Neural crest cell (in vitro differentiated cells): Measurements from ENCODE around the gene HOGA1. TPM values are rescaled to one million over a fixed set of nuclear protein-coding genes. Genes with fewer than 3 reads are reported as not detected.

Experiments
- DNase-seq: peaks from one replicate; pipeline ENCODE4 v3.0.0; 2021; ENCODE audit warnings: low read depth, mixed read lengths, low spot score
- H3K27ac Mint-ChIP-seq: one replicate; pipeline ENCODE4 v1.8.0; 2021; ENCODE audit warnings: mild to moderate bottlenecking, mixed read lengths; ENCODE audit not compliant: unreplicated experiment
- H3K27me3 Mint-ChIP-seq: 2 replicates; pipeline ENCODE4 v1.8.0; 2021; ENCODE audit warnings: low read depth, mild to moderate bottlenecking, mixed read lengths
- H3K36me3 Mint-ChIP-seq: 2 replicates; pipeline ENCODE4 v1.8.0; 2021; ENCODE audit warnings: low read depth, mild to moderate bottlenecking, mixed read lengths
- H3K4me1 Mint-ChIP-seq: 2 replicates; pipeline ENCODE4 v1.8.0; 2021; ENCODE audit warnings: mixed read lengths
- H3K4me3 Mint-ChIP-seq: one replicate; pipeline ENCODE4 v1.8.0; 2021; ENCODE audit warnings: mild to moderate bottlenecking, mixed read lengths
- H3K9me3 Mint-ChIP-seq: 2 replicates; pipeline ENCODE4 v1.8.0; 2021; ENCODE audit warnings: mixed read lengths
- total RNA-seq: library from RNA; stranded (reverse); gene quantifications from 2 replicates; pipeline ENCODE4 v1.2.1, GENCODE V29; 2021
- TF ChIP-seq, protein P1 (sequence below): fragments of 200-600 bp; sonication (generic); conservative IDR thresholded peaks from 2 replicates; pipeline ENCODE4 v1.5.0; 2021; ENCODE audit warnings: antibody characterized with exemption, mild to moderate bottlenecking

HOGA1 gene
- total RNA-seq, 1 donor from 2014 or later, result 0.23 TPM

DNA sequence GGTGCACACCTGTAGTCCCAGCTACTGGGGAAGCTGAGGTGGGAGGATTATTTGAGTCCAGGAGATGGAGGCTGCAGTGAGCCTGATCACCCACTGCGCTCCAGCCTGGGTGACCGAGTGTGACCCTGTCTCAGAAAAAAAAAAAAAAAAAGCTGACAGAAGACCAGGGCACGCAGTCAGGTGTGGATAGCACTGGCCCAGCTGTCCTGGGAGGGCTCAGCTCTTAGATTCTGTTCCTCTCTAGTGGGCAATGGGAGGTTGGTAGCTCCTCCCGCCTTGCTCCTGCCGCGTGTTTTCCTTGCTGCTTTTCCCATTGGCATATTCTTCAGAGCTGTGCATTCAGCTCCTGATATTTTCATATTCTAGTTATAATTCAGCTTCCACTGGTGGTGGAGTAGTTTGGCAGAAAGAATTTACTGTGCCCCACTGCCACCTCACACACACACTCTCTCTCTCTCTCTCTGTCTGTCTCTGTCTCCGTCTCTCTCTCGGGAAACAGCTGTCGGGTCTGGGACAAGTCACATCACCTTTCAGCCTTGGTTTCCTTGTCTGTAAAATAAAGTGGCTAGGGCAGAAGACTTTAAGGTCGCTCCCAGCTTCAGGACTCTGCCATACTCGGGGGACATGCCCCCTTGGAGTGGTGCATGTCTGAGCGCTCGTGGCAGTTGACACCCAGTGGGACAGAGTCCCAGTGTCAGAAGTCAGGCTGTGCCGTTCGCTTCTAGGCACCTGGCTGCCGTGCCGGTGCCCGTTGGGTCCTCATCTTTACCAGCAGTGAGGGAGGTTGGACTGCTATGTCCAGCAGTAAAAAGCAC lies 37.5 kb upstream of the HOGA1 start:
- Mint-ChIP-seq H3K4me3 (no peak overlapping the region), H3K36me3 (no peaks in the 10 kb centered on the region), H3K27ac (no peak overlapping the region), H3K9me3 (no peaks in the 10 kb centered on the region), H3K4me1 (peaks cover 56% of the 10 kb centered on the region), H3K27me3 (no peaks in the 10 kb centered on the region)
- TF ChIP-seq, protein P1, sequence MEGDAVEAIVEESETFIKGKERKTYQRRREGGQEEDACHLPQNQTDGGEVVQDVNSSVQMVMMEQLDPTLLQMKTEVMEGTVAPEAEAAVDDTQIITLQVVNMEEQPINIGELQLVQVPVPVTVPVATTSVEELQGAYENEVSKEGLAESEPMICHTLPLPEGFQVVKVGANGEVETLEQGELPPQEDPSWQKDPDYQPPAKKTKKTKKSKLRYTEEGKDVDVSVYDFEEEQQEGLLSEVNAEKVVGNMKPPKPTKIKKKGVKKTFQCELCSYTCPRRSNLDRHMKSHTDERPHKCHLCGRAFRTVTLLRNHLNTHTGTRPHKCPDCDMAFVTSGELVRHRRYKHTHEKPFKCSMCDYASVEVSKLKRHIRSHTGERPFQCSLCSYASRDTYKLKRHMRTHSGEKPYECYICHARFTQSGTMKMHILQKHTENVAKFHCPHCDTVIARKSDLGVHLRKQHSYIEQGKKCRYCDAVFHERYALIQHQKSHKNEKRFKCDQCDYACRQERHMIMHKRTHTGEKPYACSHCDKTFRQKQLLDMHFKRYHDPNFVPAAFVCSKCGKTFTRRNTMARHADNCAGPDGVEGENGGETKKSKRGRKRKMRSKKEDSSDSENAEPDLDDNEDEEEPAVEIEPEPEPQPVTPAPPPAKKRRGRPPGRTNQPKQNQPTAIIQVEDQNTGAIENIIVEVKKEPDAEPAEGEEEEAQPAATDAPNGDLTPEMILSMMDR, result no peak
- no peak for DNase-seq

DNA sequence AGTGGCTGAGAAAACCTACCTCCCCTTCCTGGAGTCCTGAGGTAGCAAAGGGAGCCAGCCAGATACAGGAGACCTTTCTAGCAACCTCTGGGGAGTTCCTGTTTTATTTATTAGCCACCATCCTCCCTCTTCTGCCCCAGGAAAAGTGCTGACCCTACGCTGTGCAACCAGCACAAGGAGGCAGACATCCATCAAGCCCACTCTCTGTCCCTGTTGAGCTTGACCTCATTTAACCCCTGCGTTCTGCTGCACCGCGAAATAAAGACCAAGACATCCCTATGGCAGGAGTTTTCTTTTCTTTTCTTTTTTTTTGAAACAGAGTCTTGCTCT lies 37.0 kb upstream of the HOGA1 start:
- DNase-seq, result no peak
- Mint-ChIP-seq H3K4me1 (peaks cover 53% of the 10 kb centered on the region), H3K4me3 (no peak overlapping the region), H3K36me3 (no peaks in the 10 kb centered on the region), H3K27me3 (no peaks in the 10 kb centered on the region), H3K27ac (no peak overlapping the region), H3K9me3 (no peaks in the 10 kb centered on the region)
- TF ChIP-seq, protein P1, result no peak

DNA sequence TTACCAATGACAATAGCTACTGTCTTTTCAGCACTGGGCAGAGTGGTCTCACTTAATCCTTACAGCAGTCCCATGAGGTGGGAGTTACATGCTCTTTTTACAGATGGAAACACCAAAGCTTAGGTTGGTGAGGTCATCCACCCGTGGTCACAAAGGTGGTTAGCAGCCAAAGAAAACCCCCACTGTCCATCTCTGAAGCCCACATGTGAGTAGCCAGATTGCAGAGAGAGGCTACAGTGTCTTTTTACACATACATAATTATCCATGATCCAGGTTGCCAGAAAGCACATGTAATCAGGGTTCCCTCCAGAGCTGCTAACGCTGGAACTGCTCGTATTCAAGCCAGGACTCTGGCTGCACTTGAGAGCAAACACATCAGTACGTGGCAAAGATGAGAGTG lies 36.2 kb upstream of the HOGA1 start:
- H3K9me3 Mint-ChIP-seq, result no peaks in the 10 kb centered on the region
- H3K27me3 Mint-ChIP-seq, result no peaks in the 10 kb centered on the region
- no peak overlapping the region for H3K4me3 Mint-ChIP-seq
- DNase-seq, result no peak
- H3K4me1 Mint-ChIP-seq, result peaks cover 46% of the 10 kb centered on the region
- TF ChIP-seq, protein P1, result no peak
- no peak overlapping the region for H3K27ac Mint-ChIP-seq
- H3K36me3 Mint-ChIP-seq, result no peaks in the 10 kb centered on the region

DNA sequence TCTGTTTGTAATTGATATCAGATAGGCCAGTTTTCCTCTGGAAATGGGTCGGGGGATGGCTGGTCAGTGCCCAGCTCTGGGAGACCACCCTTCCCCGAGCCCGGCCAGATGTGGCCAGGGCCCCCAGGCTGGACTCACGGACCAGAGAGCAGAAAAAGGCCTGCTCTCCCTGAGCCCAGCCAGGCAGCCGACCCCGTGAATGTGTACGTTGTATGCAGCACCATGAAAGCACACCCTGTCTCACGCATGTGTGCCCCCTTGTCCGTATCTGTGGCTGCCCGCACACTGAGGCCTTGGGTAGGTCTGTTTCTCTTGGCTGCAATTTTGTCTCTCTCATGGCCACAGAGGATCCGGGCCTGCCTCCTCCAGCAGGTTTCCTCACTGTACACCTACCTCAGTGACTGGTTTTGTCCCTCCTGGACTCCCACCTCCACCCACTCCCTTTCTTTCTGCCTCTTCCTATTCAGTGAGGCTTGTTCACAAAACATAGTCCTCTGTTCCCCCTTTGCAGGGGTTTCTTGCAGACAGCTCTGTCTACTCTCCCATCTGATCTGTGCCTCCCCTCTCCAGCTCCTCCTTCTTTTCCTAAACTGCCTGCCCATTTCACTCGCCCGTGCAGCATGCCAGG lies 35.2 kb upstream of the HOGA1 start:
- Mint-ChIP-seq H3K4me1 (peaks cover 46% of the 10 kb centered on the region), H3K27ac (peak overlapping the region; percentile 51), H3K9me3 (no peaks in the 10 kb centered on the region), H3K36me3 (no peaks in the 10 kb centered on the region), H3K27me3 (no peaks in the 10 kb centered on the region), H3K4me3 (no peak overlapping the region)
- DNase-seq, result no peak
- TF ChIP-seq, protein P1, result no peak

- Mint-ChIP-seq H3K27me3 (no peaks in the 10 kb centered on the region), H3K9me3 (no peaks in the 10 kb centered on the region), H3K4me3 (peak overlapping the region; percentile 56), H3K4me1 (peaks cover 46% of the 10 kb centered on the region), H3K27ac (peak overlapping the region; percentile 95), H3K36me3 (no peaks in the 10 kb centered on the region)
- no peak for DNase-seq
- TF ChIP-seq, protein P1, result no peak
Observed at GRCh38 chr10:97549587-97550322, 34.4 kb upstream of the HOGA1 start.
